HK-2 (cell line): ENCODE results near the gene P2RX4.
"Not testable (repeated sequence)": the region's sequence is repeated elsewhere in the genome, so short reads cannot be mapped to it uniquely, and the experiment has no call there.

Experiments
- DNase-seq: peaks from one replicate; pipeline ENCODE4 v3.0.0-alpha.2; 2018; ENCODE audit not compliant: unreplicated experiment

Gene P2RX4

GRCh38 chr12:121241156-121241970 lies 31.4 kb downstream of the P2RX4 start:
- no peak for DNase-seq

DNA sequence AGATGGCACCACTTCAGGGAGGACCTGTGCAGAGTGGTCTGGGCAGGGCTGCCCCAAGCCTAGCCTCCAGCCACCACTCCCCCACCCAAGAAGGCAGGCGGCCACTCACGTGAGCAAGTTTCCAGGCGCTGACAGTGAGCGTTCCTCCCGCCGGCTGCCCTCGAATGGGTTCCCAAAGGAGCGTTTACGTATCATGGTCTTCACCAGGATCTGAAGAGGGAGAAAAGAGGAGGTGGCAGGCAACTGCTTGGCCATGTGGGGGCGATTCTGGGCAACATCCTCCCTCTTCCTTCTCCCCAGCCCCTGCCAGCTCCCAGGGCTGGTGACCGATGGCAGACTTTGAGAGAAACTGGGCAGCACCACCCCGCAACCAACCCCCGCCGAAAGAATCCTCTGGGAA lies 35.1 kb downstream of the P2RX4 start:
- no peak for DNase-seq

DNA sequence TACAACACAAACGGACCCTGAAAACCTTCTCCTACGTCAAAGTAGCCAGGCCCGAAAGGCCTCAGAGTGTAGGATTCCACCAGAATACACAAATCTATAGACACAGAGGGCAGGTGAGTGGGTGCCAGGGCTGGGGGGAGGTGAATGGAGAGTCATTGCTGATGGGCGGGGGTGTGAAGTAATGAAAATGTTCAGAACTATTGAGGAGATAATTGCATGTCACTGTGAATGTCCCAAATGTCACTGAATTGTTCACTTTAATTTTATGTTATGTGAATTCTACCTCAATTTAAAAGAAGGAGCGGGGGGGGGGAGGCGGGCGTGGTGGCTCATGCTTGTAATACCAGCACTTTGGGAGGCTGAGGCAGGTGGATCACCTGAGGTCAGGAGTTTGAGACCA lies 36.0 kb downstream of the P2RX4 start:
- no peak for DNase-seq

- DNase-seq: no peak
Measured at GRCh38 chr12:121246893-121247557, 37.1 kb downstream of the P2RX4 start.

DNA sequence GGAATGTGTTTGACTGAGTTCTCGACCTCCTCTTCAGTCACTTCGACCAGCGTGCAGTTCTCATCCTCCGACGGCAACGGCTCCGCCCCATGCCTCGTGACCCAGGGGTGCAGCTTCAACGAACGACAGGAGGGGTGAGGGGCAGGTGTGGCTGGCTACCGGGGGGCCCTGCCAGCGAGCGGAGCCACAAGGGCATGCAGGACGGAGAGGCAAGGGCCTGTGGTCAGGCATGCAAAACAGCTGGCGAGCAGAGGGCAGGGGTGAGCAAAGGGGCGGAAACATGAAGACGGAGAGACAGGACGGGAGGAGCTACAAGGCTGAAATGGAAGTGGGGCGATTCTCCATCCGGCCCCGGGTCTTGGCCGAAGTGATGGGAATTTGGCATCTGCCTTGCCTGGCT lies 38.7 kb downstream of the P2RX4 start:
- no peak for DNase-seq

GRCh38 chr12:121250359-121250758 lies 40.4 kb downstream of the P2RX4 start:
- no peak for DNase-seq

DNA sequence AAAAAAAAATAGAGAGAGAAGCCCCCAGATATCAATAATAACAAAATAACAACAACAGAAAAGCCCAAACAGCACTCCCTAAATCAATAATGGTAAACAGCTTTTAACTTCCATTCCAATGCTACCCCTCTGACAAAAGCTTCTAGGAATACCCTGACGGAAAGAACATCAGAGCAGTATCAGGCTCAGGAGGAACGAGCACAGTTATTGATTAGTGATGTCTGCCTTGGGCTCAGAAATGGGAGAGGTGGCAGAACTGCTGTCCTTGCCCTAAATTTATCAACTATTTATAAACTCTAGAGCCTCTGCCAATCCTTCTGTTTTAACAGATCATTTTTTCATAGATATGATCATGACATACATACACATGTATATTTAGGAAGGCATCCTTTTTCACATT lies 41.9 kb downstream of the P2RX4 start:
- no peak for DNase-seq

DNA sequence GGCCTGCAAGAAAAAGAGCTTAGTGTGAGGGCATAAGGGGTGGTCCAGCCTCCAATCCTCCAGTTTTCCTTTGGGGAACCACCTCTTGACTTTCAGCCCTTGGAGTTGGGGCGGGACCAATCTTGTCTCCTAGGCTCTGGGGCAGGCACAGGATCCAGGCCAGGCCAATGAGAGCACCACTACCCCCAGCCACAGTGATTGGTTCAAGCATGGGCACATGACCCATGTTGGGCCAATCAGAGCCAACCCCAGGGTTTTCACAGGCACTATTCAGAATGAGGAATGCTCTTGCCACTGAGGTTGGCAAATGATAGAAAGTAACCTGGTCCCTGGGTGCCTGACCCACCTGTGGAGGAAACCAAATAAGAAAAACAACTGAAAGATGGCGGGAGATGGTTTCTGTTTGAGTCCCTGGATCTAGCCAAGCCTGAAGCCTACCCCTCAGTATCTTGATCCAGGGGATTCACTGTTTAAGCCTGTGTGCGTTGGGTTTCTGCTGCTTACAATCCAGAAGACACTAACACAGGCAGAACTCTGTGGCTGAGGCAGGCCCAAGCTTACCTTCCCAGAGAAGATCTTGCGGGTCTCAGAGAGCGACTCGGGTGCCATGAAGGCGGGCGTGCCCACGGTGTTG lies 42.9 kb downstream of the P2RX4 start:
- no peak for DNase-seq

- DNase-seq: no peak
Measured at GRCh38 chr12:121253638-121254335, 43.9 kb downstream of the P2RX4 start.

DNA sequence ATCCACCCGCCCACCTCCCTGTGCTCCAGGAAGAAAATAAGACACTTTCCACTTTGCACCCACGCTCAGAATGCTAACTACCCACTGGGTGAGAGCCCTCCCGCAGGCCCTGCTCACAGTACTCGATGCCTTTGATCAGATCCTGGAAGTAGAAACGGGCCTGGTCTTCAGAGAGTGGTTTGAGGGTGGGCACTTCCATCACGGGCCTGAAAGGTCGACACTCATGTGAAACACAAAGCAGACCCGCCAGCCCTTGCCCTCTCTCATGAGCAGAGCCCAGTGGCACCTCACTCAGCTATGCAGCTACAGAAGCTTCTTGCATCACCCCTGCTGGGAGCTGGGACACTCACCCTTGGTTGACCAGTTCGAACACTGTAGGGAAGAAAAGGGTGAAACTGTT lies 45.5 kb downstream of the P2RX4 start:
- DNase-seq: no peak

DNA sequence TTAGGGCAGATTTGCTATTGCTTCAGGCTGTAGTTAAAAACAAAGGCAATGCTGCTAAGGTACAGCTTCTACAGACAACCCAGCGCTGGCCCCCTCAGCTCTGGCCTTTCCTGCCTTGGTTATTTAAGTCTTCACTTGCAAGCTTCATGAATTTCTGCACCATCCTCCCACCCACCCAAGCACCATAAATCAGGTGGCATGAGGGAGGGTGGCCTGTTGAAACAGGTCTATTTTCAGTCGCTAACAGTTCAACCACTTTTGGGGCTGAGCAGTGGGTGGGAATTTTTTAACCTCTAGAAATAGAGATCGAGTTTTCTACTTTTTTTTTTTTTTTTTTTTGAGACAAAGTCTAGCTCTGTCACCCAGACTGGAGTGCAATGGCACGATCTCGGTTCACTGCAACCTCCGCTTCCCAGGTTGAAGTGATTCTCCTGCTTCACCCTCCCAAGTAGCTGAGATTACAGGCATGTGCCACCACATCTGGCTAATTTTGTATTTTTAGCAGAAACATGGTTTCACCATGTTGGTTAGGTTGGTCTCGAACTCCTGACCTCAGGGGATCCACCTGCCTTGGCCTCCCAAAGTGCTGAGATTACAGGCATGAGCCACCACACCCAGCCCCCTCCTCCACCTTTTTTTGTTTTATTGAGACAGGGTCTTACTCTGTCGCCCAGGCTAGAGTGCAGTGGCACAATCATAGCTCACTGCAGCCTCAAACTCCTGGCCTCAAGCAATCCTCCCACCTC lies 47.9 kb downstream of the P2RX4 start:
- DNase-seq: not testable (repeated sequence)

DNA sequence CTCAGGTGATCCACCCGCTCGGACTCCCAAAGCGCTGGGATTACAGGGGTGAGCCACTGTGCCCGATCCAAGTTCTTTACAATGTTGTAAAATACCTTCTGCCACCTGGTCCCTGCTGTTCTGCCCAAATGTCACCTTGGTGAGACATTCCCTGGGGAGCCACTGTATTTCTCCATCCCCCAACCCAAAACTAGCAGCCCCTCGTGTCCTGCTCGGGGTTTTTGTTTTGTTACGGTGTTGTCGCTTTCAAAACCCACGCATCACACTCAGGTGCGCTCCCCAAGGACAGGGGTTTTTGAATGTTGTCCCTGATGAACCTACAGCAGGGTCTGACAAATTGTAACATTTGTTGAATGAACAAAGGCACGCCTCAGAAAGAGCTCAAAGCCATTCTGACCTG lies 49.1 kb downstream of the P2RX4 start:
- DNase-seq: no peak

GRCh38 chr12:121260091-121260490 lies 50.2 kb downstream of the P2RX4 start:
- DNase-seq: no peak

GRCh38 chr12:121261398-121261797 lies 51.5 kb downstream of the P2RX4 start:
- no peak for DNase-seq

- DNase-seq: no peak
Measured at GRCh38 chr12:121263206-121263935, 53.4 kb downstream of the P2RX4 start.

- no peak for DNase-seq
Measured at GRCh38 chr12:121264135-121264534, 54.2 kb downstream of the P2RX4 start.

- no peak for DNase-seq
Measured at GRCh38 chr12:121264951-121265515, 55.1 kb downstream of the P2RX4 start.

DNA sequence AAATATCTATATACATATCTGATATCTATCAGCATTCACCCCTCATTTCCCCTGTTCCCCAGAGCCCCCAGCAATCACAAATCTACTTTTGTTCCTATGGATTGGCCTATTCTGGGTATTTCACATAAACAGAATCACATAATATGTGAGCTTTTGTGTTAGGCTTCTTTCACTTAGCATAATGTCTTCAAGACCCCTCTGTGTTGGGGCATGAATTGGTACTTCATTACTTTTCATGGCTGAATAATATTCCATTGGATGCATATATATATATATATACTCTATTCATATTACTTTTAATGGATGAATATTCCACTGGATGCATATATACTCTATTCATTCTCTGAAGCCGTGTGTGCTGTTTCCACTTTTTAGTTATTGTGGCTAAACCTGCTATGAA lies 57.9 kb downstream of the P2RX4 start:
- DNase-seq: no peak

DNA sequence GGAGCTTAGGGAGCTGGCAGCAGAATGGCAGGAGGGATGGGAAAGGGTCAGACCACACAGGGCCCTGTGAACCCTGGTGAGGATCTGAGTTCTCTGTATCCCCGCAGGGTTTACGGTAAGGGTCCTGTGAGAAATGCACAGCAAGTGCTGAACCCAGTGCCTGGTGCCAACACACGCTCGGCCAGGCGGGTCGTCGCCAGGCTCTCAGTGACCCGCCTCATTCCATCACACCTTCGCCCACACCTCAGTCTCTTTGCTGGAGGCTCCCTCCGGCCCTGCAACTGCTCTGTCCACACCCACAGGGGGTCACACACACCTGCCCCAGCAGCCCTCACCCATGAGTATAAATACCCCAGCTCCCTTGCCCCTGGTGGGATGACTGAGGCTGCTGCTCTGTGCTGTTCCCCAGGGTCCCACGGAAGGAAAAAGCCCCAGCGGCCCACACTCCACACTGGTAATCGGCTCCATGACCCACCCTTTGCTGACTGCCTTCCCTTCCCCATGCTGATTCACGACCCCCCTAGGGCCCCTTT lies 63.5 kb downstream of the P2RX4 start:
- no peak for DNase-seq

GRCh38 chr12:121274036-121274763 lies 64.3 kb downstream of the P2RX4 start:
- no peak for DNase-seq
